HG02943 (cell line): ENCODE data around the gene CRB2.

Experiments used
- ATAC-seq: cut with Tn5 transposase; IDR thresholded peaks from one replicate; pipeline ENCODE4 v1.9.1; 2021; ENCODE audit warnings: mild to moderate bottlenecking, low read depth, moderate library complexity; ENCODE audit not compliant: unreplicated experiment

Gene CRB2

DNA sequence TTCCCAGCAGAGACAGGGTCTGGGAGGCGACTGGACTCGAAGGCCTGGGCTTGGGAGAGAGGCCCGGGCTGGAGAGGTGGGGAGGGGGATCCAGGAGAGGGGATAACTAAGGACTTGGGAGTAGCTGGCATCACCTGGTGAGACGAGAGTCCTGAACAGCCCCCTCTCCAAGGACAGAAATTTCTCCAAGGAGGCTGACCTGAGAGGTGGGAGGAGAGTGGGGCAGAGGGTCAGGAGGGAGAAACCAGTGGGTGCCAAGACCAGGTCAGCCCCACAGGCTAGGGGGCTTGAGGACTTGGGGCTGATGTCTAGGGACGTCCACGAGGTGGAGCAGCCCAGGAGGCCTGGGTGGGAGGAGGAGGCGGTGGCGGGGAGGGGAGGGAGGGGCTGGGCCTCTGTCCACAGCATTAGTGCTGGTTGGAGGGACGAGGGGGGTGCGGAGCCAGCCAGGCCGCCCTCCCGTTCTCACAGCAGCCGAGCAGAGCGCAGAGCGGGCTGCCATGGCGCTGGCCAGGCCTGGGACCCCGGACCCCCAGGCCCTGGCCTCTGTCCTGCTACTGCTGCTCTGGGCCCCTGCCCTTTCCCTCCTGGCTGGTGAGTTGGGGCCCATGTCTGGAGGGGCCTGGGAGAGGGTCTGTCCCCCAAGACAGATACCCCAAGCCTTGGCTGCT lies at the start of gene CRB2:
Gene CRB2 (plus strand): TSS at position 437 of the 671 bp plus-strand sequence. CDS start 64 bp downstream, at position 501.
- no peak for ATAC-seq

DNA sequence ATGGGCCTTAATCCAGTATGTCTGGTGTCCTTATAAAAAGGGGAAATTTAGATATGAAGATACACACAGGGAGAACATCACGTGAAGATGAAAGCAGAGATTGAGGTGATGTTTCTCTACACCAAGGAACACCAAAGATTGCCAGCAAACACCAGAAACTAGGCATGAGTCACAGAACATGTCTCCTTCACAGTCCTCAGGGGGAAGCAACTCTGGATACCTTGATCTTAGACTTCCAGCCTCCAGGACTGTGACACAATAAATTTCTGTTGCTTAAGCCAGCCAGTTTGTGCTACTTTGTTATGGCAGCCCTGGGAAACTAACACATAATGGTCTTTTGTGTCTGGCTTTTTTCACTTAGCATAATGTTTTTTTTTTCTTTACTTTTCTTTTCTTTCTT lies 46.4 kb upstream of the CRB2 start:
- ATAC-seq = no peak

DNA sequence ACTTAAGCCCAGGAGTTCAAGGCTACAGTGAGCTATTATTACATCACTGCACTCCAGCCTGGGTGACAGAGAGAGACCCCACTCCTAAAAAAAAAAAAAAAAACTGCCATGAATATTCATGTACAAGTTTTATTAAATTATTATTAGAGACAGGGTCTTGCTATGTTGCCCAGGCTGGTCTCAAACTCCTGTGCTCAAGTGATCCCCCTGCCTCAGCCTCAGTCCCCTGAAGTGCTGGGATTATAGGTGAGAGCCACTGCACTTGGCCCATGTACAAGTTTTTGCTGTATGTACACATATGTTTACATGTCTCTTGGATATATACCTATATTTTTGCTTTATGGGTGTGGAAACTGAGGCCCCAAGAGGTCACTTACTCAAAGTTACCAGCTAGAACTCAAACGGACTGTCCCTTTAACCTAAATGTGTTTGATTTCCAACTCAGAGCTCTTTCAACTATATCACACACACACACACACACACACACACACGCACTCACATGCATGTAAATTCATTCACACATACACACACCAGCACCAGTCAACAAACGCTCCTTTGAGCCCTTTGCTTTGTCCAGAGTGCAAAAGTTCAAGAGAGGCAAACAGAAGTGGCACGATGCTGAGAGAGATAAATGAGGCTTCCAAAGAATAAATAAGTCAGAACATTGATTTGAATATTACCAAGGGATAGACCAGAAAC lies 45.3 kb upstream of the CRB2 start:
- no peak for ATAC-seq

DNA sequence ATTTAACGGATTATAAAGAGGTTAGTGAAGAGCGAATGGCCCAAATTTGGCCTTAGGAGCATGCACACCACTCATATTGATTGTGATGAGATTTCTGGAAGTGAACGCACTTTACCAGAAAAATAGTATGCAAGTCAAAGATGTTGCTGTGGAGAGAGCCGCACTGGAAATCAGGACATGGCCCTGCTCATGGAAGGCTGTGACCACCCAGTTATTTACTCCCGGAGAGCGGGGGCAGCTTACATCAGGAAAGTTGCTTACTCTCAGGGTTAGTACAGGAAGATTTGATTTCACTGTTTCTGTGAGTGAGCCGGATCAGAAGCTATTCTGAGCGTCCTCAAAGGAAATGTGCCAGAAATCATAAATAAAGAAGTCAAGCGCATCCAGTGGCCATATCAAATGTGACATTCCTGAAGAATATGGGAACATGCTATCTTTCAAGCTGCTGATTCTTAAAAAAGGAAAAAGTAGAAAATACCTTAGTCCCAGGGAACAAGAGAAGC lies 44.7 kb upstream of the CRB2 start:
- ATAC-seq = no peak

DNA sequence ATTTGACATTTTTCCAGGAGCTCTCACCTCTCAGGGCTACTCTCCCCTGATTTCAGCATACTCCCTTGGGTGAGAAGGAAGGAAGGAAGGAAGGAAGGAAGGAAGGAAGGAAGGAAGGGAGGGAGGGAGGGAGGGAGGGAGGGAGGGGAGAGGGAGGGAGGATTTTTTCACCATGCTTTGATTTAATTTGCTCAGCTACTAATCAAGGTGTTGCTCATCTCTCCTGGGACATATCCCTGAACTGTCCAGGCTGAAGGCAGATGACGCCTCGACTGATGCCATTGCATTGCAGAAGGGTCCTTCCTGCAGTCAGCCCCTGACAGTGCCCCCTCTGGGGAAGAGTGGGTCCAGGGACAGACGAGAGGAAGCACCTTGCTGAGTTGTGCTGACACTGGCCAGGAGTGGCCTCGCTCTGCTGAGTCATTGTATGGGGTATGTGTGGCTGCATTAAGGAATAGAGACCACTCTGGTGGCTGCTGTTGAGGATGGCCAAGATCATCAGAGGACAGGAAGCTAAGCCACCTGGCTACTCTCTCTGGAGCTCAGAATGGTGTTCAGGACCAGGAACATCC lies 43.6 kb upstream of the CRB2 start:
- ATAC-seq = no peak

DNA sequence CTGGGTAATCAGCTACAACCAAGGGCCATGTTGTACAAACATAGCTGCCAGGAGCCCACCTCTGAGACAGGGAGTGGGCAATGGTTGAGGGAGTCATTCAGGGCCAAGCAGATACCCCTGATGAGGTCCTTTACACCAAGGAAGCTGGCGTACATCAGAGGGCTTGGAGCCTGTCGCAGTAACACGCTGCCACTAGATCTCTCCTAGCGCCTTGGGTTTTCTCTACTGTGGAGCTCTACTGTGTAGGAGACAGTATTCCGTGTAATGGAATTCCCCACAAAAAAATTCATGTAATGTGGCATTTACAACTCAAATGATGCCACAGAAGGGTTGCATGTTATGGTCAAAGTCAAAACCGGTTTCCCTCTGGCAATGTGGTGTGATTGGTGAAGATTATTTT lies 41.4 kb upstream of the CRB2 start:
- no peak for ATAC-seq

DNA sequence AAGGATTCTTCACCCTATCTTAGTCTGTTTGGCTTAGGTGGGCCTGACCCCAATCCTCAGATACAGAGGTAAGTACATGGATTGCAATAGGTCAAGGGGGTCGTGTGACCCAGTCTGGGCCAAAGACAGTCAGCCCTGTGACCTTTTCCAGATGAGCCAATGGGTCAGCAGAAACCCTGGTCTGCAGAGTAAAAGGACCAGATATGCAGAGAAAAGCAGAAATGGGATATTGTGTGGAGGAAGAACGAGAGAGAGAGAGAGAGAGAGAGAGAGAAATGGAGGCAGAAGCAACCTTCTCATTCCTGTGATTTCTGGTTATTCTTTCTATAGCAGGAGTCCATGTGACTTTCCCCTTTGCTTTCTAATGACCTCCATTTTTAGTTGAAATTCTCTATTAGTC lies 40.4 kb upstream of the CRB2 start:
- ATAC-seq = no peak

DNA sequence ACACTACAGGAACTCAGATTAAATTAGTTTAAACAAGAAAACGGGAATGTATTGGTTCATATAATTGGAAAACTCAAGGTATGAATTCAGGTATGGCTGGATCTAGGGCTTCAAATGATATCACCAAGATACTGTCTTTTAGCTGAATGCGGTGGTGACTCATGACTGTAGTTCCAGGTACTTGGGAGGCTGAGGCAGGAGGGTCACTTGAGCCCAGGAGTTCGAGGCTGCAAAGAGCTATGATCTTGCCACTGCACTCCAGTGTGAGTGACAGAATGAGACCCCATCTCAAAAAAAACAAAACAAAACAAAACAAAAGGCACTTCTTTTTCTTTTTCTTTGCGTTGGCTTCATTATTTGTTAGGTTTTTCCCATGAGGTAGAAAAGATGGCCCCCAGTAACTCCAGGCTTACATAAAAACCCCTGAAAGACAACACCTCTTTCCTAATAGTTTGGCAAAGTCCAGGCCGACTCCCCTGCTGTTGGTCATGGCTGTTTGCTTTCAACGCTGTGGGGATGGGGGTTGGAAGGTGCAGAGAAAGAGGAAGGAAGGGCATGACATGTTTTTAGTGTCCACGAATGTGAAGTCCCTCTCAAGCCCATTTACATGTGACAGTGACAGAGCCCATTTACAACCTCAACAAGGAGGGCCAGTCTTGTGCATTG lies 39.8 kb upstream of the CRB2 start:
- no peak for ATAC-seq

DNA sequence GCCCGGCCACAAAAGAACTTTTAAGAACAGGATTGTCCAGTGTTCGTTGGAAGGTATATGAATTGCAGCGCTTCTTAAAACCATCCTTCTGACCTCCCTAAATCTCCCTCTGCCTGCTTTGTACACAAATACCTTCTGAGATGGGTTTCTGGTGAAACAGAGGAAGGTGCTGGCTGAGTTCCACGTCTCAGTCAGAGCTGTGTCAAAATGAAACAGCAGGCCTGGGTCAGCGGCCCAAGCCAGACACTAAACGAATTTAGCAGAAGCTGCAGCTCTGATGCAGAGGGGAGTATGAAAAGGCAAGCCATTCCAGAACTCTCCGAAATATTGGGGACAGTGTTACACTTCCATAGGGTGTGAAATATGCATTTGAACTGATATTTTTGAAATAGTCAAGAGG lies 37.8 kb upstream of the CRB2 start:
- ATAC-seq = no peak

DNA sequence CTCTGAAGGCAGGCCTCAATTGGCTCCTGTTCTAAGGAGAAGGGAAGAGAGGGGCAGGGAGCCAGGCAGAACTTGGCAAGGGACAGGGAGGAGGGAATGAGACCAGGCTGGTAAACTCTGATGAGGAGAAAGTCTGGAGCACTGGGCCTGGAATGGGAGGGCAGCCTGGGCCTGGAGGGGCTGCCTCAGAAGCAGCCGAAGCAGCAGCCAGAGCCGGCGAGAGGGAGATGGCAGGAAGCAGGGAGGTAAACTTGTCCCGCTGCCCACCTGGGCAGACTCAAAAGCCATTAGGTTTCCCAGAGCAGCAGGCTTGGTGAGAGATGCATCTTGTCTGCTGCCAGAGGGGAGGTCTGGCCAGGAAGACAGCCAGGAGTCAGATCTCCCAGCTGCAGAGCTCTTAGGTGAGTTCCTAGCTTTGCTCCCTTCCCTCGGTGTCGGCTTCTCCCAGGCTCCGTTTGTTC lies 37.0 kb upstream of the CRB2 start:
- ATAC-seq = no peak

DNA sequence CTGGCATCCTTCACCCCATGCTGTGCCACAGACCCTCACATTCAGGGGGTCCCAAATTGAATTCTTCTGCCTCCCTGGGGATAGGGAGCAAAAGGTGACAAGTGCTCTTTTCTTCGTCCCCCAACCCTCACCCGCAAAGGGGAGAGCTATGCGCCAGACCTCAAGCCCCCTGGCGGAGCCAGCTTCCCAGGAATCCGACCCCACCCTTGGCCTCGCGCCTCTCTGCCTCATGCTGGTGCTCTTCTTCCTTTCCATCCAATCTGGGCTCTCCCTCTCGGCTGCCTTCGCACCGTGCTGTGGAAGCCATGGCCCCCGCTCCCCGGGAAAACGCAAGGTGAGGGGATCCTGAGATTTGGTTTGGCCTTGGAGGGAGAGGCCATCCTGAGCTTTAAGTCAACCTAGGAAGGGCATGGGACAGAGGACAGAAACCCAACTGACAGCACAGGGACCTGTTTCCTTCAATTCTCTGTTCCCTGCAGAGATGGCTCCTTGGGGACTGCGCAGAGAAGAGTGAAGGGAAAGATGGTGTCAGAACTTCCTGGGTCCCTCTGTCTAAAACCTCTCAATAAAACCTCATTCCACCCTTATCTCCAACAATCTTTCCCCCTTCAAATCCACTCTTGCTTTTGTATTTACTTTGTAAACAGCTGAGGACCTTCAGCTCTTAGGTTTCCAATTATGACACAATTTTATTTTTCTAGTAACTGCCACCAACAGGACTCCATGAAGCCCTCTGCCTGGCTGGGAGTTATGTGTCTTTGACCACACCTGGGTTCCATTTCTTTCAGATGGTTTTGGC lies 36.3 kb upstream of the CRB2 start:
- no peak for ATAC-seq

DNA sequence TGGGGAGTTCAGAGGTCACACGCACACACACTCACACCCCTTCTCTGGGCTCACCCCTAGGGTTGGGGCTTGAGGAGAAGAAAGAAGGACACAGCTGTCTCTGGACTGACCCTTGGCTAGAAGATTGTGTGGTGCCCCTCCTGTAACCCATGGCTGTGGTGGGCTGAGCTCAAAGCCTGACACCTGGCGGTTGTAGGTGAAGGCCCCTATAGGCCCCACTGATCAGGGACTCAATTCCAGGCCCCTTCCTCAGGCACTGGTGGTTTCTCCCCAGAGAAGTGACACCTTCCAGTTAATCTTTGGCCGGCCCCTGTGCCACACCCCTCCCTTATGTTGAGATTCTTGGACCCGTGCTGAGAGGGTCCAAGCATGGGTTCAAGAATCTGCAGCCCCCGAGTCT lies 35.2 kb upstream of the CRB2 start:
- ATAC-seq = no peak

DNA sequence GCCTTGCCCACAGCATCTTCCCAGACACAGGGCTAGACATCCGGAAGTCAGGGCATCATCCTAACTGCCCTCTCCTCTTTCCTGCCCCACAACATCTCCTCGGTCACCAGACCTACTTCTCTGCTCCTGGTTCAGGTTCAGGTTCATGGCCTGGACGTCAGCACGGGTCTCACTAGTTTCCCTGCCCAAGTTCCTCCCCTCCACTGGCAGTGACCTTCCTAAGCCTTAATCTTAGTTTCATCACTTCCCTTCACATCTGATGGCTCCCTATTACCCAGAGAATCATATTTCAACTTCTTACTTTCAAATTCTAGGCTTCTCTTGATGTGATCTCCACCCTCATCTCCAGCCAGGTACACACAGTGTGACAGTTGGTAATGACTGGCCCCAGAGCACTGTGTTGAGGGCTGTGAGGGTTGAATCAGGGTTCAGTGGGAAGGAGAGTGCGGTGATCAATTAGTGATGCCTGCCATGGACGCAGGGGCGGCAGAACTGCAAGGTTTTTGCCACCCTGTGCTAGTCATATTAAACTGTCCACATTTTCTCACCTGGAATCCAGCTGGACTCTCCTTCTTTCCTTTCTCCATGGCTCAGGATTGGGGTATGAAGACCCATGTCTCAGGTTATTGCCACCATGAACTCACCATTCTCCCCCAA lies 34.3 kb upstream of the CRB2 start:
- ATAC-seq = no peak

DNA sequence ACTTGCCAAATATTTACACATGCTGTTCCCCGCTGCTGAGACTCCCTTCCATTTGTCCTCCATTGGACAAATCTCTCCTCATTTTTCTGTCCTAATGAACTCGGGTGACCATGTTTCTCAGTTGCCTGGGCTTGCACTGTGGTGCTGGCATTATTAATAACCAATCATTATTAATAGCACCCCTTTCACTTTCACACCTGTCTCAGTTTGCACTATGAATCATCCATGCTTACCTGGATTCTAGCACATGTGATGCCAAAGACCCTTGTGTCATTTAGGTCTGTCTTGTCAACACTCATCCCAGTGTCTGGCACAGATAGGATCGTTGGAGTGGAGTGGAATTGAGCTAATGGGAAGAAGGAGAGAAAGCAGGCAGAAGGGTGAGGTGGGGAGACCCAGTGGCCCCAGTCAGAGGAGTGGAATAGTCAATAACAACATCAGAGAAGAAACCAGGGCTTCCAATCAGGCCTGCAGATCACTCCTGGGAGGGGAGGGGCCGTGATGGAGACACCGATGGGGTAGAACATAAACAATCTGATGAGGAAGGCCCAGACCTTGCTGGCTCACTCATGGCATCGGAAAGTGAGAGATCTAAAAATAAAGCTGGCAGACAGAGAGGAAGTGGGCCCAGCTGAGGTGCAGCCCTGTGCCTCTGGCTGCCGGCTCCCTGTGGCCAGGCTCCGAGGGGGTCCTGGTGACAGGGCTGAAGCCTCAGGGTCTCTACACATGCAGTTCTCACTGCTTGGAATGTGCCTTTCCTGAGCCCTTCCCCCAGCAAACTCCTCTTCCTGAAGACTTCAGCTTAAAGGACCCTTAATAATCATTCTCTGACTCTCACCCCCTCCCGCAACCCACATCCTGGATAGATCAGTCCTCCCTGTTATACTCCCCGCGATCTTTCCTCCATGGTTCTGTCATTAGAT lies 33.5 kb upstream of the CRB2 start:
- peak; percentile 64 for ATAC-seq

DNA sequence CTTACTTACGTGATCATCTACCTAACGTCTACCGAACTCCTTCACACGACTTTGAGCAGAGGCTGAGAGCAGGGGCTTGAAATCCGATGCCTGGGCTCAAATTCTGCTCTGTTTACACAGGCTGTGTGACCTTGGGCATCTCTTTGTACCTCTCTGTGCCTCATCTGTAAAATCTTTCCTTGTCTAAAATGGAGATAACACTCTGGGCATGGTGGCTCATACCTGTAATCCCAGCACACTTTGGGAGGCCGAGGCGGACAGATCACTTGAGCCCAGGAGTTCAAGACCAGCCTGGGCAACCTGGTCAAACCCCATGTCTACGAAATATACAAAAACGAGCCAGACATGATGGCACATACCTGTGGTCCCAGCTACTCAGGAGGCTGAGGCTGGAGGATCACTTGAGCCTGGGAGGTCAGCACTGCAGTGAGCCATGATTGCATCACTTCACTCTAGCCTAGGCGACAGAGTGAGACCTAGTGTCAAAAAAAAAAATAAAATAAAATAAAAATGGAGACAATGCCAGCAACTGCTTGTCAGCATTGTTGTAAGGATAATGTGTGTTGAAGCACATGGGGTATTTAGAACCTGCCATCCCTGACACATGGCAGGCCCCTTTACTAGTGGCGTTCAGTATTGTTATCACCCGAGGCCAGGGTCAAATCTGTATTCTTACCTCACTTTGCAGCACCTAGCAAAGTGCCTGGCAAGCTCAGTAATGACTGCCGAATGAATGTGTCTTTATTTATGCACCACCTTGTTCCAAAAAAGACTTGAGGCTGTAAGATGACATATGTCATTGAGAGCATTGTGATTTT lies 32.6 kb upstream of the CRB2 start:
- peak; percentile 2 for ATAC-seq

DNA sequence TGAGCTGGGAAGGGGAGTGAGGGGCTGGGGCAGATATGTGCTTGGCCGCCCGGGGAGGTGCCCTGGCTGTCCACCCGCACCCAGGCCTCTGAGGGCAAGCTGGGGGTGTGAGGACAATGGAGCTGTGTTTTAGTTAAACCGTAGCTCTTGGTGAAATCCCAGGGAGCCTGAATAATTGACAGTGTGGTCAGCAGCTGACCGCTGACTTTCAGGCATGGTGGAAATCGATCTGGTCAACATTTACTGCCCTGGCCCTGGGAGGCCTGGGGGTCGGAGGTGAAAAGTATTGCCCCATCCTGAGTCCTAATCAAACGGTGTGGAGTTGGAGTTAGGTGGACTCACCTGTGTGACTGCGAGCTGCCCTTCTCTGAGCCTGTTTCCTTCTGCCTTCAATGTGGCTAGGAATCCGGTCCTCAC lies 31.2 kb upstream of the CRB2 start:
- ATAC-seq = no peak

DNA sequence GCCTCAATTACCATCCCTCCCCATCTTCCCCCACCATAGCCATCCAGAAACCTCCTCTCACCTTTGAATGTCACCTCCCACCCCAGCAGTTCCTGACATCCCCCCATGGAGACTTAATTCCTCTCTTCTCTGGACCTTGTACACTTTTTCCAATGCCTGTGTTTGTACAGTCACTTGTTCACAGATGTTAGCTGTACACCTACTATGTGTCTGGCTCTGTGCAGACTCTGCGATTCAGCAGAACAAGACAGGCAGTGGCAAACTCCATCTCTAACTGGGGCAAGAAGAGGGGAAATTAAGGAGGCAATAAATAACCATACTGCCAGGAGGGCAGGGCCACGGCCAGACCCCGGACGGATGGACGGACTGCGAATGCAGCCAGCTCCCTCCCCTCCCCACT lies 29.8 kb upstream of the CRB2 start:
- ATAC-seq = no peak

DNA sequence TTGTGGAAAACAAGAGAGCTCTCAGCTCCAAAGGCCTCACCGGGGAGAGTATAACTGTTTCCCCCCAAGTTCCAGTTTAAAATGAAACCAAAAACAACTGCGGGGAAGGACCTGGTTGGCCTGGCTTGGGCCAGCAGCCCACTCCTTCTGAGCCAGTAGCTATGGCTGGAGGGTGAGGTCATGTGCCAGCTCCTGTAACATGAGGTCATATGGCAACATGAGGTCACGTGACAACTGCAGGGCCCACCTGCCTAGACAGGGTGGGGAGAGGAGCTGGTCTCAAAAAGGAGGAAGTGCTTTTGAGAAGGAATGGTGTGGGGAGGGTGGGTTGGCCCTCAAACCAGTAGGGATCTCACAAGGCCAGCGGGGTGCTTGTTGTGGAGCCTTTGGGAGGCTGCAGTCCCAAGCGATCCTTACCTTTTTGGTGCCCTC lies 29.3 kb upstream of the CRB2 start:
- no peak for ATAC-seq
